NCI-H1436 (cell line): Measurements from ENCODE around the gene STRIP2.
A peak's percentile ranks its signal among the peaks of the same experiment; 100 is the strongest.
"Not testable (repeated sequence)": the region's sequence is repeated elsewhere in the genome, so short reads cannot be mapped to it uniquely, and the experiment has no call there.

Experiments
- DNase-seq: peaks from one replicate; lab custom pipeline; 2025; lab: John Stamatoyannopoulos, UW

Gene STRIP2

GRCh38 chr7:129433847-129434674 is at the start of gene STRIP2:
TSS of gene STRIP2 (plus strand) at chr7:129434432. CDS start at chr7:129434473, 41 bp downstream.
- DNase-seq, result peak; percentile 87

- DNase-seq, result no peak
Measured at GRCh38 chr7:129385116-129385515, 49.1 kb upstream of the STRIP2 start.

- DNase-seq, result no peak
Measured at GRCh38 chr7:129385598-129385997, 48.6 kb upstream of the STRIP2 start.

DNA sequence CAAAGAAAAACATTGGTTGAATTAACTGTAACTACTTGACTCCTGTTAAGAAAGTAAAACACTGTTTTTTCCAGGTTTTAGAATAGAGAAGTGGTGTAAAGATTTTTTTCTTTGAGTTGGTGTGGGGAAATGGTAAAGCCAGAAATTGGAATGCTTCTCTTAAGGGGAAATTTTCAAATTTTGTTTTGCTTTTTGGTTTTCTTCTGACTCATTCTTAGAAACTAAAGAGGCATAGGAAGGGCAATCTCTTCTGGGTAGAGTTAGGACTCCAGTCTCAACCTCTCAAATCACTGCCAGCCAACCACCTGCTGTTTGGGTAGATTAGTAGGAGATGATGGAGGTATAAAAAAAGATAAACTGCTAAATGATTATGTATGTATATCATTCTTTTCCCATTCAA is 47.7 kb upstream of the STRIP2 start:
- no peak for DNase-seq

DNA sequence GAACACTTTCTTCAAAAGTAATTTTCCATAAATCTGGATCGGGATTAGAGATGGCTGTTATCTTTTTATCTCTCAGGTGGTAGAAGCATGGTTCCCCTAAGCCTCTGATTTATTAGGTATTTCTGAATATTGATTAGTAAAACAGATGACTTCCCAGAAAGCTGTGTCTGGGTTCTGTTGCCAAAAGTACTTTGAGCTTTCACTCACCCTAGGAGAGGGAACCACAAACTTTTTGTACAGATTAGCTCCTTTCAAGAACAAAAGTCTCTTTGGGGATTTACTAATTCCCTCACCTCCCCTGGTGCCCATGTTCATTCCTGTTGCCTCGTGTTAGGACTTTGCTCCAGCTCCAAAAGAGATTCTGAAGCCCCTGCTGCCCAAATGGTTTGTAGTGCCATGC is 46.7 kb upstream of the STRIP2 start:
- DNase-seq, result no peak

DNA sequence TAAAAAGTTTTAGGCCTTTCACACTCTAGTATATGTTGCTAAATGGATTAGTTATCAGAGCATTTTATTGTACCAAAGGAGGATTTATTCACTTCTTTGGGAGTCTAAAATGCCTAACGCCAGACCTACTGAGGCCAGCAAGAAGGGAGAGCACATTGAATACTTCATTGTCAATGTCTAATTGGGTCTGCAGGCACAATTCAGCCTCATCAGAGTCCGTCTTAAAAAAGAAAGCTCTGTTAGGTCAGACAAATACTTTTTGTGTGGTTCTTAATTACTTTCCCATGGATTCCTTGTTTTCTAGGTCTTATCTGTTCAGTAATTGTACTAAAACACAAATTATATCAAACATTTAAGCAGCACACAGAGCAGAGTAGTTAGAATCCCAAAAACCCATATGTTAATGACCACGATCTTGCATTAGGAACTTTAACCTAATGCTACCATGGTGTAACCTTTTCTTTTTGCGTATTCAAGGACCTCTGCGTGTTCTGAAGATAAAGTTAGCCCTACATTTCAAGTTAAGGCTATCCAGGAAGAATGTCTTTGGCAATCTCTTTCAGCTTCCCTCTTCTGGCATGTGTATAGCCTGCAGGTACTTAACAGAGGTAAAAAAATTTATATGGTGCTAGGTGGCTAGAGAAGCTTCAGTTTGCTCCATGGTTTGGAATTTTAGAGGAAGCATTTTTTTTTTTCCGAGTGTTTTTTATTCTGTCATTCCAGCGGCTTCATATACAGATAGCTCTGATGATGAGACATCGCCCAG is 45.7 kb upstream of the STRIP2 start:
- no peak for DNase-seq

GRCh38 chr7:129389829-129390228 is 44.4 kb upstream of the STRIP2 start:
- DNase-seq, result no peak

DNA sequence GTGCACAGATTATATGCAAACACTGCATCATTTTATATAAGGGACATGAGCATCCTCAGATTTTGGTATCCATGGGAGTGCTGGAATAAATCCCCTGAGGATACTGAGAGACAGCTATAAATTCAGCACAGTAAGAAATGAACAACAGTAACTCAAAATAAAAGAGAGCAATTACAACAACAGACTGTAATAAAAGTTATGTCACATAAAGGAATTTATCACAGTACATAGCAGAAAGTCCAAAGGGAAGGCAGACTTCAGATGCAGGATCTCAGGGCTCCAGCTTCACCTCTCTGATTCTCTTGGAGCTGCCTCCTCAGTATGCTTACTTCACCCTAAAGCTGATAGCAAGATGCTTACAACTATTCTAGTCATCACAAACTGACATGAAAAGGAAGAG is 43.9 kb upstream of the STRIP2 start:
- DNase-seq, result no peak

GRCh38 chr7:129391546-129392171 is 42.6 kb upstream of the STRIP2 start:
- DNase-seq, result no peak

DNA sequence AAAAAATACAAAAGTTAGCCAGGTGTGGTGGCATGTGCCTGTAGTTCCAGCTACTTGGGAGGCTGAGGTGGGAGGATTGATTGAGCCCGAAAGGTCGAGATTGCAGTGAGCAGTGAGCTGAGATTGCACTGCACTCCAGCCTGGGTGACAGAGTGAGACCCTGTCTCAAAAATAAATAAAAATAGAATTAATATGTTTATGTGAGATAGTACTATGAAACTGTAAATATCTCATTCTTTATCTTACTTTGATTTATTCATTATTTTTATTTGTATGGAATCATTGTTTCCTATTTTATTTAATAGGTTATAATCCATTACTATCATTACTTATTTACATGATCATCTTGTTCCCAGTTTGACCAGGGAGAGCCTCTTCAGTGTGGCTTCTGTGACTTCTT is 41.0 kb upstream of the STRIP2 start:
- no peak for DNase-seq

DNA sequence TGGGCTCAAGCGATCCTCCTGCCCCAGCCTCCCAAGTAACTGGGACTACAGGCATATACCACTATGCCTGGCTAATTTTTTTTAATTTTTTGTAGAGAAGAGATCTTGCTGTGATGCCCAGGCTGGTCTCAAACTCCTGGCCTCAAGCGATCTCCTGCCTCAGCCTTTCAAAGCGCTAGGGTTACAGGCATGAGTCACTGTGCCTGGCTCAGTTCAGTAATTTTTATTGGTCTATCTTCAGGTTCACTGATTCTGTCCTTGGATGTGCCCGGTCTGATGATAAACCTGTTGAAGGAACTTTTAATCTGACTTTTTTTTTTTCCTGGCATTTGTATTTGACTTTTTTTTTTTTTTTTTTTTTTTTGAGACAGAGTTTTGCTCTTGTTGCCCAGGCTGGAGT is 40.1 kb upstream of the STRIP2 start:
- DNase-seq, result no peak

DNA sequence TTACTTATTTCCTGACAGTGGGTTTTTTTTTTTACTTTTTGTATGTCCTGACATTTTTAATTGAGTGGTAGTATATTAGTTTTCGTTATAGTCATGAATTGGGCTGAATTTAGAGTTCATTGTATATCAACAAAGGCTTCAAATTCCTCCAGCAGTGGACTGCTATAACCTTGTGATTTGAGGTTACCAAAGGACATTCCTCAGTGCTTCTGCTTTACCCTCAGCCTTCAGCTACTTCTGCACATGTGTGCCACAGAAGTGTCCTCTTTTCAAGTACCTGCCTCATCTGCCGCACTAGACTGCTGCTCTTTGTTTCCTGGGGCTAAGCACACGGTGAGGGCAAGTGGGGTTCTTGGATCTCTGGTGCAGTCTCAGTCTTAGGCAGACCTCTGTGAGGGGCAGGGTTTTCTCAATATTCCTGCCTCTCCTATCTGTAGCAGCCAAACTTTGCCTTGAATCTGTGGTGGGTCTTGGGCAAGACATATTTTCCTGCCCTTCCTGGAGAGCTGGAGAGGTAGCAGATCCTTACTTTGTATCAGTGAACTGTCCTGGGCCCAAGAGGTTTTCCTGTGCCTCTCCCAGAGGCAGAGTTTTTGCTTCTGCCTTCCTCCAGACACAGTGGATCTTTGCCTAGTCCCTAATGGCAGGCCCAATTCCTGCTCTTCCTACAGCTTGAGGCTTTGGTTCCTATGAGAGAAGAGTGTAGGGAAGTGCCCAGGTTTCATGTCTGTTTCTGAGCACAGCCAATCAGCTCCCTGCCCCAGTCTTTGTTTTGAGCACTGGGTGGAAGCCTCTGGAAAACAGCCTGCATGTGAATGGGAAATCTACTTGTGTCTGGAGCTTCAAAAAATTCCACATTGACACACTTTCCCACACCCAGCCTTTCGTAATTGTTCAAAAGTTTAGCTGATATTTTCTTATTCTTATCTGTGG is 39.0 kb upstream of the STRIP2 start:
- DNase-seq, result no peak

DNA sequence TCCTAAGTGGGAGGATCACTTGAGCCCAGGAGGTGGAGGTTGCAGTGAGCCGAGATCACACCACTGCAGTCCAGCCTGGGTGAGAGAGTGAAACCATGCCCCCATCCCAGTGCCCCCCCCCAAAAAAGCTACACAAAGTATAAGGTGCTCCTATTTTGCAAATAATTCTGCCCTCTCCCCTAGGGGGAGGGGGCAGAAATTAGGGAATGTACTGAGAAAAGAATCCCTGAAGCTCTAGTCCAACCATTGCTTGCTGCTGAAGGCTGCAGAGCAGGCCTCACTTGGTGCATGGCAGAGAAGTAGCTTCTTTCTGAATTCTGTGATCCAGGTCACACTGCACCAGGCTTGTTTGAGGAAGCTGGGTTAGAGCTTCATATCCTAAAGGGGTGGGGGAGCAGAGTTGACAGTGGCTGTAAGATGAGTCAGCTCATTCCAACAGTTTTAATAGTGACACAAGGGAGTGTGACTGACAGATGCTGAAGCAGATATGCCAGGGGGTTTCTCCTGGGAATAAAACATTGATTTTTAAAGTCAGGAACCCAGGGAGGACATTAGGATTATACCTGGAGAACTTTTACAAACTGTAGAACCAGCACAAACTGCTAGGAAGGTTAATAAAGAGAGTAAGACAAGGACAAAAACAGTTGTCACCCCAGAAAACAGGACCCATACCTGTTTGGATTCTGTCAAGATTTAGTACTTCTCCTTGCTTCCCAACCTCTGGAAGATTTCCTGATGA is 32.8 kb upstream of the STRIP2 start:
- no peak for DNase-seq

DNA sequence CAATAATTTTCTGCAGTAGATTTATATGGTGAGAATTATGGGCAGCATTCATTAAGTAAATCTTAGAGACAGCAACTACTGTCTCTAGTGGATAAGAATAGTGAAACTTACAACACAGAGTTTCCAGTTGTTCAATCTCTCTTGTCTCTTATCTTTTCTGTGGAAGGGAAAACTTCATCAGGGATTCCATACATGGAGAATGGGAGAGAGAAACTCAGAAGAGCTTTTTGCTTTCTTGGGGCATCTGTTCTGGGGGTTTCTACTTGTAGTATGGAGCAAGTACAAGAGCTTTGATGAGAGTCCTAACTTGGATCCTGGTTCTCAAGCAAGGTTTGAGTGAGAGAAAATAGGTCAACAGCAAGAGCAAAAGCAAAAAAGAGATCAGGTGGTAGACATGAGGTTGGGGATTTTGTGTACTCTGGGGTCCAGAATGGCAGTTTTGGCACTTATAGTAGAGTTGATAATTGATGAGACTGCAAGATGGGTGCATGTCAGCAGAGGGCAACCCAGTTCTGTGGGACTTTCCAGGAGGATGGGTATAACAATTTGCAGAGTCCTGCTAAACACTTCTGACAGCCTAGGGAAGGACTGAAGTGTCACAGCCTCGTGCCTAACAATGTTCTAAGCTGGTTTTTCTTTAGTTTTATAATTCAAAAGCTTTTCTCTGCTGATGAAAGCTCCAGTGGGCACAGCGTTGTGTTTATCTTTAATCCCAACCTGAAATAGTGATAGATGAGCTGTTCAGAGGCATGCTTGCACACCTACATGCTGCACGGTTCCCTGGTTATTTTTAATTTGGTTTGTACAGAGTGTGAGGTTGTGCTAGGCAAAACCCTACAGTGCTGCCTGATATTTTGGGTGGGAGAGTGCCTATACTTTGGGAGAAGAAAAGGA is 32.0 kb upstream of the STRIP2 start:
- DNase-seq, result no peak

GRCh38 chr7:129405527-129405926 is 28.7 kb upstream of the STRIP2 start:
- no peak for DNase-seq

GRCh38 chr7:129410238-129410637 is 24.0 kb upstream of the STRIP2 start:
- DNase-seq, result not testable (repeated sequence)

GRCh38 chr7:129412501-129412900 is 21.7 kb upstream of the STRIP2 start:
- DNase-seq, result no peak

- DNase-seq, result no peak
Measured at GRCh38 chr7:129417073-129417472, 17.2 kb upstream of the STRIP2 start.

DNA sequence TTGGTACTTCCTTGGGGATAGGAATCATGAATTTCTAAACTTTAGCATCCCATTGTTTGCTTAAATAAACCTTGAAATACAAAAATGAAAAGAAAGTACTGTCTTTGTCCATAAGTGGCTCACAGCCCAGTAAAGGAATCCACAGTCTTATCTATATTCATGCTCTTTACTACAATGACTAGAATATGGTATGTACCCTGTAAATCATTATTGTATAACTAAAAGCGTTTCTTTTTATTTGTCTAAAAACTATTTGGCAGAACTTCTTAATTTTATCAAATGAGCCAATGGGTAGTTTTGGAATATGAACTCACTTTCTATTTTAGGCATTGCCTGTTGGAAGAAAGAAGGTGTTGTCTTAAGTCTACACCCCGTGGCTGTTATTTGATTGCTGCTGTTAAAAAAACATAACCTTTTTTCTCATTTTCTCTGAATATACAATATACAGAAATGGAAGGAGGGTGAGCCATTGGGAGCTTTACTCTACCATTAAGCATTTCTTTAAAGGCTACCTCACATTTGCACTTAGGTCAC is 12.4 kb upstream of the STRIP2 start:
- DNase-seq, result no peak

- DNase-seq, result no peak
Measured at GRCh38 chr7:129422727-129423126, 11.5 kb upstream of the STRIP2 start.
